GM12873 (cell line): ENCODE measurements around the gene OR5B3.

ENCODE experiments used
- TF ChIP-seq, protein P1 (sequence below): IDR thresholded peaks from 2 replicates; pipeline ENCODE4 v1.5.1; 2012; ENCODE audit warnings: low read depth, mild to moderate bottlenecking, moderate library complexity, low read length, control low read depth; ENCODE audit not compliant: insufficient read depth; ENCODE audit errors: missing control alignments

OR5B3 gene

DNA sequence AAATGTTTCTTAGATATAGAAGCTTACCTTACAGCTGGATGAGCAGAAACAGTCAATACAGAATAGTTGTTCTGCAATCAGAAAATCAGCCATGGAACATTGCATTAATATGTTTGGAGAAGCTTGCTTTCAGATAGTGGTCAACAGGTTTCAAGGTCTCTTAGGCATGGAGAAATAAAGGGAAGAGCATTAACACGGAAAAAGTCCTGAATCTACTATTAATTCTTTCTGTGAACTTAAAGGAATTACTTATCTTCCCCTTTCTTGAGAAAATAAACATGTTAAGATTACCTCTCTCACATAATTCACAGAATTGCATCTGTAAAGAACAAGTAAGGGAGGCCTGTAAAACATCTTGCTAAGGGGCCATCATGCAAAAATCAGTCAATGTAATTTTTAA lies at the start of gene OR5B3:
OR5B3 (minus strand) TSS at position 101 of the 400 bp plus-strand sequence. CDS start 3,465 bp downstream, outside the sequence.
- TF ChIP-seq, protein P1, sequence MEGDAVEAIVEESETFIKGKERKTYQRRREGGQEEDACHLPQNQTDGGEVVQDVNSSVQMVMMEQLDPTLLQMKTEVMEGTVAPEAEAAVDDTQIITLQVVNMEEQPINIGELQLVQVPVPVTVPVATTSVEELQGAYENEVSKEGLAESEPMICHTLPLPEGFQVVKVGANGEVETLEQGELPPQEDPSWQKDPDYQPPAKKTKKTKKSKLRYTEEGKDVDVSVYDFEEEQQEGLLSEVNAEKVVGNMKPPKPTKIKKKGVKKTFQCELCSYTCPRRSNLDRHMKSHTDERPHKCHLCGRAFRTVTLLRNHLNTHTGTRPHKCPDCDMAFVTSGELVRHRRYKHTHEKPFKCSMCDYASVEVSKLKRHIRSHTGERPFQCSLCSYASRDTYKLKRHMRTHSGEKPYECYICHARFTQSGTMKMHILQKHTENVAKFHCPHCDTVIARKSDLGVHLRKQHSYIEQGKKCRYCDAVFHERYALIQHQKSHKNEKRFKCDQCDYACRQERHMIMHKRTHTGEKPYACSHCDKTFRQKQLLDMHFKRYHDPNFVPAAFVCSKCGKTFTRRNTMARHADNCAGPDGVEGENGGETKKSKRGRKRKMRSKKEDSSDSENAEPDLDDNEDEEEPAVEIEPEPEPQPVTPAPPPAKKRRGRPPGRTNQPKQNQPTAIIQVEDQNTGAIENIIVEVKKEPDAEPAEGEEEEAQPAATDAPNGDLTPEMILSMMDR, result no peak

DNA sequence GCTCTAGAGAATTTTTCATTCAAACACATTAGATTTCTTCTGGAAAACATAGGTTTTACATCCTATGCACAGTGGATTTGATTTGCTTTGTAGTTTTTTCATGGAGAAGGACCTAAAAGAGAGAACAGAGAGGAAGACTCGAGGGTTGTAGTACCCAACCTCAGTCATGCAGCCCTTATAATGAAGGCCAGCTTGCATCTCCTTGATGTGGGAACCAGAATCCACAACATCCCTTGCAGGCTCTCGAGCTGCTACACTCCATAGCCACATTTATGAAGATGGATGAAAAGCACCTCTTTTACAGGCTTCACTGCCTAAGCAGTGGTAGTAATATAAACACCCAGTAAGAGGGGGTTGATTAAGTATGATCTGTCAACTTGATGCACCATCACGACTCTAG lies 44.9 kb upstream of the OR5B3 start:
- TF ChIP-seq, protein P1, result no peak

DNA sequence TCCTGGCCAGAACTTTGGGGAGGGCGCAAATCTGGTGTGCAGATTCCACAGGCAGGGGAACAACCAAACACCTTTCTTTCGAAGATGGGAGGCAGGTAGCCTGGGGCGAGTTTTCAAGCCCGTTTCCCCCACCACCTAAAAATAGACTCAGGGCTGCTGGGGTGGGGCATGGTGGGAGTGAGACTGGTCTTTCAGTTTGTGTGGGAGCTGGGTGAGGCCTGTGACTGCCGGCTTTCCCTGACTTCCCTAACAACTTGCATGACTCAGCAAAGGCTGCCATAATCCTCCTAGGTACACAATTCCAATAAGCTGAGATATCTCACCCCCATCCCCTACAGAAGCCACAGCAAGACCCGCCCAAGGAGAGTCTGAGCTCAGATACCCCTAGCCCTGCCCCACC lies 39.6 kb upstream of the OR5B3 start:
- TF ChIP-seq, protein P1, result no peak

DNA sequence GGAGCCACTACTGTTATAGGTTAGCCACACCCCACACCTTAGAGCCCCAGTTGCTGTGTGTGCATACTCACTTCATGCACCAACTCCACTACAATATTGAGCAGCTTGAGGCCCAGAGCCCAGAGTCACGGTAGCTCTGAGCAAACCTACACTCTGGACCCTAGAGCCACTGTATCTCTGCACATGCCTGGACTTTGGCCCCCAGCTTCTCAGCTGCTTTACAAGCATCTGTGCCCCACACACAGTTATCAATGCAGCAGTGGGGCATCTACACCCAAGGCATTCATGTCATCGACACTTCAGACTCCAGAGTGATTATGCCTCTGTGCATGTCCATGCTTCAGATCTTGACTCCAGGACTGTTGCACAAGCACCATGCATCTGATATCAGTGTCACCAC lies 37.6 kb upstream of the OR5B3 start:
- TF ChIP-seq, protein P1, result no peak

DNA sequence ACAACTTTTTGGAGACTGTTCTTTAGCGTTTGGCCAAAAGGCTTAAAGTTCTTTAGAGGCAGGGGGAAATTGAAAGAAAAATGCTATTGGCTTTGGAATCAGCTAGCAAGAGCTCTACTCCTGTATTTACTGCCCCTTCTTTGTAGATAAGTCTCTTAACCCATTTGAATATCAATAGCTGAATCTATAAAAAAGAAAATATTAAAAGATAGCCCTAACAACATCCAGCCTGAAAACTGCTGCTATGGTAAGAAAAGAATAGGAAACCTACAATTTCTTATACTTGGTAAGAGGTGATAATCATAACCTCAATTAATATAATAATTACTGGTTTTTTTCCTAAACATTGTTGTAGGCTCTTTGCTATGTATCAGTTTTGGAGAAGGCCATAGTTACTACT lies 35.5 kb upstream of the OR5B3 start, which contains the start of gene OR5B12:
OR5B12 (minus strand) TSS at position 101 of the 400 bp plus-strand sequence. CDS start 2,085 bp downstream, outside the sequence.
- TF ChIP-seq, protein P1, result no peak

DNA sequence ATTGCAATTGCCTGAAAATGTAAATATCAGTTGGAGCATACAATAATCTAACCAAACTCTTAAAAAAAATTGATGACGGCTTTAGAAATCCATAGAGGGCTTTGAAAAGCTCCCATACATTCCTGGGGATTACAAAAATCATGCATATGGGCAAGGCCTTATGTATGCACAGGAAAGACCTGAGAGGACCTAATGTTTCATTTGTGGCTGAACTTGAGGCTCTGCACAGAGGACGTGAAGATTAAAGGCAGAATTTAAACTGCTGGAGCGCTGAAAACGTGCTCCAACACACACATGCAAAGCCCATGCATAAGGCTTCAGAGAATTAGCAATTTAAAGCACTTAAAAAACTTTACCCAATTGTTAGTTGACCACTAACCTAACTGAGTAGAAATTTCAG lies 31.8 kb upstream of the OR5B3 start:
- TF ChIP-seq, protein P1, result no peak

DNA sequence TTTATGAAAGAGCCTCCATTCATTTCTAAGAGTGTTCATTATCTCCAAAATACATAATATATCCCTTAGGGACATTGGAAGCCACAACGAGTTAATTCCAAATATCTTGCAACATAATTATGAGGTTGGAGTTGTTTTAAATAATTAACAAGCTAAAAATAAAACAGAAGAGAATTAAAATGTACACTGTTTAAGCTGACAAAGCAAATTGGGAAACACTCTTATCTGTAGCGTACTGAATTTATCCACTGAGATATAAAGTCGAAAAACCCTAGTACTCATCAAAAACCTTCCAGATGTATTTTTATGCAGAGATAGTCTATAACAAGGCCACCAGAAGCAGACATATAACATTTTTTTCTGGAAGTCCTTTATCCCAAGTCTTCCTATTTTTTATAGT lies 27.5 kb upstream of the OR5B3 start:
- TF ChIP-seq, protein P1, result no peak
